HG03457 (cell line): ENCODE data around the gene ATP6V0E2.

ENCODE experiments used
- ATAC-seq: cut with Tn5 transposase; IDR thresholded peaks from one replicate; pipeline ENCODE4 v1.9.1; 2021; ENCODE audit warnings: moderate number of reproducible peaks; ENCODE audit not compliant: unreplicated experiment

Gene ATP6V0E2

DNA sequence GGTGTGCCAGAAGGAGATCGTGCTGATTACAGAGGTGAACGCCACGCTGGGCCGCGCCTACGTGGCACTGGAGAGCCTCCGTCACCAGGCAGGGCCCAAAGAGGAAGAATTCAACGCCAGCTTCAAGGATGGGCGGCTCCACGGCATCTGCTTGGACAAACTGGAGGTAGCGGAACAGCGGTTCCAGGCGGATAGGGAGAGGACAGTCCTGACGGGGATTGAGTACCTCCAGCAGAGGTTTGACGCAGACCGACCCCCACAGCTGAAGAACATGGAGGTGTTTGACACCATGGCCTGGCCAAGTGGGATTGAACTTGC is 12.1 kb upstream of the ATP6V0E2 start:
- ATAC-seq = no peak

DNA sequence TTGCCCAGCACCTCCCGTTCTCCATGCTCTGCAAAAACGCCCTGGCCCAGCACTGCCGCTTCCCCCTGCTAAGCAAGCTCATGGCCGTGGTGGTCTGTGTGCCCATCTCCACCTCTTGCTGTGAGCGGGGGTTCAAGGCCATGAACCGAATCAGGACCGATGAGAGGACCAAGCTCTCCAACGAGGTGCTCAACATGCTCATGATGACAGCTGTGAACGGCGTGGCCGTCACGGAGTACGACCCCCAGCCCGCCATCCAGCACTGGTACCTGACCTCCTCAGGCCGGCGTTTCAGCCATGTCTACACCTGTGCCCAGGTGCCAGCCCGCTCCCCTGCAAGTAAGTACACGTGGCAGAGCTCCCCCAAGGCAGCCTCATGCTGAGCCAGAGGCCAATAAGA is 11.6 kb upstream of the ATP6V0E2 start:
- no peak for ATAC-seq

- no peak for ATAC-seq
Measured at GRCh38 chr7:149863500-149863899, 10.3 kb upstream of the ATP6V0E2 start.

DNA sequence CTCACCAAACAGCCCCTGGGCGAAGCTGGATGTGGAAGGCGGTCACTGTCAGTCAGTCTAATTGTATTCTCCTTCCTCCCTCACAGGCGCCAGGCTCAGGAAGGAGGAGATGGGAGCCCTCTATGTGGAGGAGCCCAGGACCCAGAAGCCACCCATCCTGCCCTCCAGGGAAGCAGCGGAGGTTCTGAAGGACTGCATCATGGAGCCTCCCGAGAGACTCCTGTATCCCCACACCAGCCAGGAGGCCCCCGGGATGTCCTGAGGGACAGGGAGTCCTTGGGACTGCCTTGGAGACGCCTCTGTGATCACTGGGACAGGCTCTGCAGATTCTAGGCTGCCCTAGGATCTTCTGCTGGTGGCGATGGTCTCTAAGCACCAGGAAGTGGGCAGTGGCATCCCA is 9.7 kb upstream of the ATP6V0E2 start:
- ATAC-seq = no peak

GRCh38 chr7:149864751-149865150 is 9.0 kb upstream of the ATP6V0E2 start:
- no peak for ATAC-seq

DNA sequence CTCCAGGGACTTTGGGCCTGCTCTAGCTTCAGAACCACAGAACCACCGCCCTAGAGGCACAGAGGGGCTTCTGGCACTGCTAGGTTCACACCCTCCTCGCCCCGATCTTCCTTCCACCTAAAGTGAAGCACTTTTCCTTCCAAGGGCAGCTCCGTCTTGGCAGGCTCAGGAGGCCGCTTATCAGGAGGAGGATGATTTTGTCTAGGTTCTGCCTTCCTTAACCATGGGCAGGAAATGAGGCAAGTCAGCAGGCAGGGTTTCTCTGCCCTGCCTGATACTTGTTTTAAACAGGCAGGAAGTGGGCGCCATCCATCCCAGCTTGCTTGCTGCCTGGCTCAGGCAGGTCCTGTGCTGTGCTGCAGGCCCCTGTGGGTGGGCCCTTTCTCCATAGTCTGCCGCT is 8.3 kb upstream of the ATP6V0E2 start:
- ATAC-seq = no peak

DNA sequence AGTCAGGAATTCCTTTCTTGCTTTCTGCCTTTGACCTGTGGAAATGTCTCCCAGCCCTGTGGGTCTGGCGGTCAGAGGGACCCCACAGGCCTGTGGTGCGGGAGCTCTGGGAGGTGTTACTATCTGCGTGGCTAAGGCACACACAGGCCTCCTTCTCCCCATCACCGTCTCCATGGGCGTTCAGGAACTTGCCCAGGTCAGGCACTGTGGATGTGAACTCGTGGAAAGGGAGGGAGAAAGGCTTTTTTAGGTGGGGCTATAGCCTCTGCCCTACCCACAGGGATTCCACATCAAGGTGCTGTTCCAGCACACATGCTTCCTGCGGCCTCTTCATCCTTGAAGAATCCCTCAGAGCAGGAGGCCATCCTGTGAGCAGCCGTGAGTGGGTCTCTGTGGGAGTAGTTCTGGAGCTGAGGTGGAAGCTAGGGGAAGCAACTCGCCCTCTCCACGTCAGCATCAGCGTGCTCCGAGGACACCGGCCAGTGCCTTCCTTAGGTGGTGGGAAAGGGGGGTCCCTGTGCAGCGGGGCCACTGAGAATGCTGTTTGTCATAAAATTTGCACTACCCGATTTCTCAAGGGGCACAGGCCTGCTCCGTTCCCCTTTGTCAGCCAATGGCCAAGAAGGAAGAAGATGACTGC is 7.5 kb upstream of the ATP6V0E2 start:
- no peak for ATAC-seq

DNA sequence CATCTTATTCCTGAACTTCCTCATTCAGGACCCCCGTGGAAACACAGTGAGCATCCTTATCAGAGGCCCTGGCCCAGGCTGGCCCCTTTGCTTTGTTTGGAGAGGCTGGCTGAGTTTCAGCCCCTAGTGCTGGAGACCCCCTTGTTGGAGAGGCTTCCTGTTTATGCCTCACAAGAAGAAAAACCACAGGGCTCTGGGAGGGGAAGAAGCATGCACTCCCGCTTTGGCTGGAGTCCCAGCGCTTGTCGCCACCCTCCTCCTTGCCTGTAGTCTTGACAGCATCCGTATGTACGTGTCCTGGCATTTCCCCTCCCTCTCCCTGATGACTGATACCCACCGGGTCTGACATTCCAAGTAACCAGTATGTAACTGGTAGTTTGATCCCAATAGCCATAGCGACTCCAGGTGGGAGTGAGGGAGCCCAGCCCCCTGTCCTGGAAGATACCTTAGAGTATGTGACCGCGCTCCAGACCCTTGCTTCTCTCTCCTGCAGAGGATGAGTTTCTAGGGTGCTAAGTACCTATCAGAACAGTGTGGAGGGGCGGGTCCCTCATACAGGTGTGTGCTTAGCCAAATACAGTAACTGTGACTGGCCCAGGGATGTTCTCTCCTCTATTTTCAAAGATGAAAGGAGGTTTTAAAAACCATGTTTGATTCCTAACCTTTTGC is 6.9 kb upstream of the ATP6V0E2 start:
- ATAC-seq = no peak

DNA sequence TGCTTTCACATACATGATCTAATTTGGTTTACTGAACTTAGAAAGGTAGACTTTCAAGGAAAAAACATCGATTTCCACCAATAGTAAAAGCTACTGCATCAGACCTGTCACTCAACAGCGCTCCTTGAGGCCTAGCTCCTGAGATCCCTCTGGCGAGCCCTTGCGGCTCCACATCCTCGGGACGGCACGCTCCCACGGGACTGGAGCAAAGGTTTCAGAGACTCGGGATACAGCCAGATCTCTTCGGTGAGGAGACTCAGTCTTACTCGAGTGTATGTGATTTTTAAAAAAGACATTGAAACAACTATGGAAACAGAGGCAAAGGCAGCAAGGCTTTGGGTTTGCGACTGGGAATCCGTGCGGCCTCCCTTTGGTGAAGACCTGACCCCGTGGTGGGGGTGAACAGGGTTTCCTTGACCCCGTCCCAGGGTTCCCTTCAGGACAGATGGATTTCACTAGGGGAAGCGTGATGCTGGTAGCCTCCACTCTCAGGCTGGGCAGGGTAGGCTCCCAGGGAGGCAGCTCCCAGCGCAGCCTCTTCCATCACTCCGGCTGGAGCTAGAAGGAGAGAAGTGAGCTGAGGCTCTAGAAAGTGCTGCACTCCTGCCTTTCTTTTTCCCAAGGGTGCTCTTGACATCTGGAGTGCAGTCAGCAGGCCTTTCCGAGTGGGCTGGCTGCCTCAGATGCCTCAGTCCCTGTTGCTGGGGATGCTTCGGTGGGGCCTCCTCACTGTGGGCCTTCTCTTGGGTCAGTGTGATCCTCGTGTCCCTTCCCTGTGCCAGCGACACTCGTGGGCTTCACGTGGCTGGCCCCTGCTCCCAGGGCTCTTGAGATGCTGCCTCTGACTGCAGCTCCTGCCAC is 5.8 kb upstream of the ATP6V0E2 start:
- ATAC-seq = no peak

DNA sequence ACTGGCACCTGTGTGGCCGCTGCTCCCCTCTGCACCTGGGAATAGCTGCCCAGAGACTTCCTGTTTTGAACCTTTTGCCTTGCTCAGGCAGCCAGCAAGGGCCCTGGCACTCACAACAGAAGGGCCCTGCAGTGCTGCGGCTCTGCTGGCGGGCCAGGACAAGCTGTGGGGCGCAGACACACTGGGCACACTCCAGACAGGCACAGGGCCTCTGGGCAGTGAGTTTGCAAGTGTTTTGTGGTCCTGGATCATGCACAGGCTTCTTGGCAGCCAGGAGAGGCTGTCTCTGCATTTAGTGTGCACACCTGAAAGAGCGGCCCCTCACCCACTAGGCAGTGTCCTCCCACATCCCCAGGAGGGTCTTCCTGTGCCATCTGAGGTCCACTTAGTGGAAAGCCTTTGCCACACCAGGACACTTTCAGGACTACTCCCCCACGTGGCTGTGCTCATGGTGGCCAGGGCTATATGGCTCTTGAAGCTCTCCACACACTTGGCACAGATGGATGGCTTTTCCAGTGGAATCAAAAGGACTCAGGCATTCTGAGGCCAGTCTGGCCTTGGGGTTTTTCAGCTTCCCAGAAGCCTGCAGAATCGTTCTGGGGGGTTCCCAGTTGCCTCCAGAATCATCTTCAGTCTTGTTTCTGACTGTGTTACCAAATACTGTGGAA is 5.0 kb upstream of the ATP6V0E2 start:
- no peak for ATAC-seq

GRCh38 chr7:149869291-149869650 is 4.5 kb upstream of the ATP6V0E2 start:
- no peak for ATAC-seq

DNA sequence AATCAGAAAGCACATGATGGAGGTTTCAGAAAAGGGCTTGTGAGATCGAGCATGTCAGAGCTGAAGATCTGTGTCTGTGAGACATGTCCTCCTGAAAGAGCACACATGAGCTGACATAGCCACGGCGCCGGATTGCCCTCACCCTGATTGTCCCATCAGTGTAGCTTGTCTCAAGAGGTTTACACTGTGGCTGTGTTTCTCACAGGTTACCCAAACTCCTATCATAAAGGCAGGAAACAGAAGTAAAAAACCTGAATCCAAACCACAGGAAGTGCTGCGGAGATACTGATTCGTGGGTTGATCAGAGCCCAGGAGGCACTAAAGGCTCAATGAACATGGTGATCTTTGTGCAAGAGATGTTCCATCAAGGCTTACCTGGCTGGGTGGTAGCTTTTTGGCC is 3.9 kb upstream of the ATP6V0E2 start:
- no peak for ATAC-seq

DNA sequence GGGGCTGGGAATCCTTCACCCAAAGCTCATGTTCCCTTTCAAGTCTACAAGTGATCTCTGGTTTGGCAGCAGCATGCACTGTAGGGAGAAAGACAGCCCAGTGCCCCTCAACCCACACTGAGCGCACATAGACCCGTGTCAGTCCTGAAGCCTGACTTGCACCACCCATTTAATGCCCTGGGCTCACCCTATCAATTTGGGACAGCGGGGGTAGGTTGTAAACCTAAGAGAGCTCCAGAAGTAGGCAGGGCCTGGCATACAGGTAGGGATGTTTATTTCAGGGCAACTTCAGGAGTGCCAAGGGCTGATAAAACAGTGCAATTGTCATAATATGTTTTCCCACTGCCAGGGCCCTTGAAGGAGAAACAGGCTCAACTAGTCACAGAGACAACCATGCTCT is 3.5 kb upstream of the ATP6V0E2 start:
- ATAC-seq = no peak

DNA sequence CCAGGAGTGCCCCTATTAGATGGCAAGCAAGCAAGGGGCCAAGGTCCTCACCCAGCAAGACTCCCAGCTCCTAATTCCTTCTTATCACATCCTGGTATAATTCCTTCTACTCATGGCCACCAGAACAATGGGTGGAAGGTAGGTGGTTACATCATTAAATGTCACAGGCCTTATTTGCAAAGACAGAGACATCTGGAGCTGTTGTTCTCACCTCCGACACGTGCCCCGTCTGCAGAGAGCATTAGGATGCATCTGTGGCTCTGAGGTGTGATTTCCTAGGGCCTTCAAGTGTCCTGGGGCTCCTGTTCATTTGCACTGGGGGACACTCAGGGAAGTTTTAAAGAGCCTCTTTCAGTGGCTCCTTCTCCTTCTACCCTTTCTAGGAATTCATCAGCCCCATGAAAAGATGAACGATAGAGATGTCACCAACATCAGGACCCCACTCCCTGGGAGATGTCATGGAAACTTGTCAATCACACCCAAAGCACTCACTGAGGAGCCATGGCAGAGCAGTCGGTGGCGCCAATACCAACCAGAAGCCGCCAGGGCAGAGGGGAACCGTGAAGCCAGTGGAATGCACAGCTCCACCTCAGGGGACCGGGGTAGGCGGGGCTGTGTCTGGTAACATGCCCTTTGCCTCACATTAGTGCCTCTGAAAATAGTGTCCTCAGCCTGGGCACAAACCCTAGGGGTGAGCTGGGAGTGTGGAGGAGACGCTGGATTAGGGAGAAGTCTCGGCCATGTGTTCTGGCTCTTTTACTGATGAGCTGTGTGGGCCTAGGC is 2.9 kb upstream of the ATP6V0E2 start:
- no peak for ATAC-seq

GRCh38 chr7:149871576-149871975 is 2.2 kb upstream of the ATP6V0E2 start:
- no peak for ATAC-seq

GRCh38 chr7:149872419-149873073 is 1.2 kb upstream of the ATP6V0E2 start:
- ATAC-seq = no peak

- ATAC-seq = peak; percentile 24
Measured at GRCh38 chr7:149873970-149874643, 338 bp downstream of the ATP6V0E2 start.

- ATAC-seq = no peak
Measured at GRCh38 chr7:149874644-149875028, 867 bp downstream of the ATP6V0E2 start.

- no peak for ATAC-seq
Measured at GRCh38 chr7:149875396-149875795, 1.6 kb downstream of the ATP6V0E2 start.
